T-helper 1 cell (primary cell): Measurements from ENCODE around the gene GNG12.

Source experiments
- DNase-seq, 5 donors: peaks; one replicate each; pipeline ENCODE4 v3.0.0-alpha.2; 2012 to 2020

Gene GNG12

GRCh38 chr1:67840449-67840848, 7.2 kb upstream of the GNG12 start:
- no peak for DNase-seq

- DNase-seq: no peak
Measured at GRCh38 chr1:67839826-67840225, 6.6 kb upstream of the GNG12 start.

- no peak for DNase-seq
Measured at GRCh38 chr1:67838180-67838910, 5.1 kb upstream of the GNG12 start.

- DNase-seq: no peak
Measured at GRCh38 chr1:67836769-67837168, 3.5 kb upstream of the GNG12 start.

- DNase-seq: no peak
Measured at GRCh38 chr1:67835663-67836452, 2.6 kb upstream of the GNG12 start.

- no peak for DNase-seq
Measured at GRCh38 chr1:67834246-67834877, 1.1 kb upstream of the GNG12 start.

GRCh38 chr1:67833602-67833940, 304 bp upstream of the GNG12 start:
- no peak for DNase-seq

- DNase-seq: no peak
Measured at GRCh38 chr1:67831850-67832513, 1.3 kb downstream of the GNG12 start.

- DNase-seq: no peak
Measured at GRCh38 chr1:67830928-67831830, 2.1 kb downstream of the GNG12 start.

- DNase-seq: no peak
Measured at GRCh38 chr1:67830226-67830625, 3.0 kb downstream of the GNG12 start.

- no peak for DNase-seq
Measured at GRCh38 chr1:67827688-67828087, 5.6 kb downstream of the GNG12 start.

GRCh38 chr1:67825591-67825990, 7.7 kb downstream of the GNG12 start:
- DNase-seq: no peak

- DNase-seq: no peak
Measured at GRCh38 chr1:67824766-67825165, 8.5 kb downstream of the GNG12 start.

- DNase-seq: no peak
Measured at GRCh38 chr1:67823615-67824014, 9.7 kb downstream of the GNG12 start.

- DNase-seq: no peak
Measured at GRCh38 chr1:67821263-67821662, 12.0 kb downstream of the GNG12 start.

GRCh38 chr1:67818725-67819301, 14.5 kb downstream of the GNG12 start:
- DNase-seq: no peak

GRCh38 chr1:67818162-67818561, 15.1 kb downstream of the GNG12 start:
- DNase-seq: no peak

GRCh38 chr1:67817319-67817718, 15.9 kb downstream of the GNG12 start:
- no peak for DNase-seq

GRCh38 chr1:67816506-67816905, 16.8 kb downstream of the GNG12 start:
- DNase-seq: no peak

GRCh38 chr1:67816095-67816475, 17.2 kb downstream of the GNG12 start:
- no peak for DNase-seq

GRCh38 chr1:67815303-67816094, 17.8 kb downstream of the GNG12 start:
- DNase-seq: no peak
